OCI-LY7 (cell line): ENCODE data around the gene USO1. TPM values are rescaled to one million over a fixed set of nuclear protein-coding genes. Genes with fewer than 3 reads are reported as not detected.
A peak's percentile ranks its signal among the peaks of the same experiment; 100 is the strongest.
"Not testable (repeated sequence)": the region's sequence is repeated elsewhere in the genome, so short reads cannot be mapped to it uniquely, and the experiment has no call there.

ENCODE experiments used
- BruUV-seq: library from RNA; stranded (reverse); fragments of 400-500 nt; replicated peaks from 2 replicates; lab custom pipeline; 2021; lab: Mats Ljungman, UMichigan
- CTCF ChIA-PET: fragments of 300-600 bp; sonication (Branson Sonifier 250); formaldehyde crosslinking; loops from one replicate; lab custom pipeline; 2022; ENCODE audit warnings: antibody characterized with exemption; ENCODE audit not compliant: unreplicated experiment; lab: Charles Lee
- POLR2A ChIA-PET: fragments of 300-600 bp; sonication (Branson Sonifier 250); formaldehyde crosslinking; loops from one replicate; lab custom pipeline; 2022; ENCODE audit warnings: antibody characterized with exemption; lab: Charles Lee
- DNase-seq: peaks from one replicate; pipeline ENCODE4 v3.0.0-alpha.2; 2015; ENCODE audit warnings: low spot score
- H2AFZ ChIP-seq: fragments of 200-600 bp; sonication (generic), shearing (Covaris generic); 2 replicates; pipeline ENCODE4 v1.6.1; 2014; ENCODE audit warnings: mild to moderate bottlenecking, antibody characterized with exemption, low read length, moderate library complexity
- H3K27ac ChIP-seq: fragments of 200-600 bp; sonication (generic); 2 replicates; pipeline ENCODE4 v1.5.1; 2014; ENCODE audit warnings: mixed run types, low read depth, mild to moderate bottlenecking, moderate library complexity, low read length, inconsistent platforms; ENCODE audit not compliant: poor library complexity, severe bottlenecking
- H3K36me3 ChIP-seq: fragments of 200-600 bp; sonication (generic); 2 replicates; pipeline ENCODE4 v1.6.1; 2014; ENCODE audit warnings: mild to moderate bottlenecking, antibody characterized with exemption, low read length, moderate library complexity, mixed read lengths; ENCODE audit not compliant: insufficient read depth
- H3K4me1 ChIP-seq: fragments of 200-600 bp; sonication (generic); 2 replicates; pipeline ENCODE4 v1.5.1; 2014; ENCODE audit warnings: mild to moderate bottlenecking, low read length; ENCODE audit not compliant: insufficient read depth, poor library complexity, severe bottlenecking
- H3K4me2 ChIP-seq: fragments of 200-600 bp; sonication (generic); 2 replicates; pipeline ENCODE4 v1.6.1; 2014; ENCODE audit warnings: mild to moderate bottlenecking, low read length
- H3K4me3 ChIP-seq: fragments of 200-600 bp; sonication (generic); 2 replicates; pipeline ENCODE4 v1.5.1; 2014; ENCODE audit warnings: mild to moderate bottlenecking, low read depth, low read length; ENCODE audit not compliant: poor library complexity, severe bottlenecking
- H3K79me2 ChIP-seq: fragments of 200-600 bp; sonication (generic); 2 replicates; pipeline ENCODE4 v1.6.1; 2016; ENCODE audit warnings: low read depth, mild to moderate bottlenecking, low read length, moderate library complexity, mixed read lengths; ENCODE audit not compliant: insufficient read depth
- H3K9me2 ChIP-seq: fragments of 200-600 bp; sonication (generic); 2 replicates; pipeline ENCODE4 v1.6.1; 2016; ENCODE audit warnings: mild to moderate bottlenecking, low read length, mixed read lengths; ENCODE audit not compliant: insufficient read depth
- H3K9me3 ChIP-seq: fragments of 200-600 bp; sonication (generic); 2 replicates; pipeline ENCODE4 v1.6.1; 2014; ENCODE audit warnings: mild to moderate bottlenecking, mixed run types, low read length, mixed read lengths
- H4K20me1 ChIP-seq: fragments of 200-600 bp; sonication (generic); 2 replicates; pipeline ENCODE4 v1.6.1; 2014; ENCODE audit warnings: mild to moderate bottlenecking, antibody characterized with exemption, low read length, moderate library complexity, mixed read lengths; ENCODE audit not compliant: insufficient read depth
- EZH2phosphoT487 ChIP-seq: fragments of 200-600 bp; sonication (generic); IDR thresholded peaks from 2 replicates; pipeline ENCODE4 v1.6.1; 2018; ENCODE audit warnings: low read depth, borderline replicate concordance, mild to moderate bottlenecking, mixed run types, antibody characterized with exemption, low read length, moderate library complexity, mixed read lengths
- intact Hi-C: fragments of 100-400 bp; cut with micrococcal nuclease; formaldehyde crosslinking; loops from one replicate; pipeline ENCODE4 v1.10.0; 2022; ENCODE audit not compliant: unreplicated experiment
- total RNA-seq, 2 experiments: library from RNA; depleted of rRNA in 1 of 2; stranded (reverse); fragments of >200 nt in 1 of 2; shearing (Covaris generic) in 1 of 2; gene quantifications; 2 replicates each; pipeline ENCODE4 v1.2.3, GENCODE V29; 2014 to 2022
- TF ChIP-seq, protein P1 (sequence below): fragments of 200-600 bp; sonication (generic); conservative IDR thresholded peaks from 2 replicates; pipeline ENCODE4 v1.5.1; 2014; ENCODE audit warnings: mild to moderate bottlenecking, antibody characterized with exemption, low read length, moderate library complexity, mixed read lengths

The USO1 gene
- total RNA-seq, 2 experiments from 2014 or later = 38.0 to 54.6 TPM

DNA sequence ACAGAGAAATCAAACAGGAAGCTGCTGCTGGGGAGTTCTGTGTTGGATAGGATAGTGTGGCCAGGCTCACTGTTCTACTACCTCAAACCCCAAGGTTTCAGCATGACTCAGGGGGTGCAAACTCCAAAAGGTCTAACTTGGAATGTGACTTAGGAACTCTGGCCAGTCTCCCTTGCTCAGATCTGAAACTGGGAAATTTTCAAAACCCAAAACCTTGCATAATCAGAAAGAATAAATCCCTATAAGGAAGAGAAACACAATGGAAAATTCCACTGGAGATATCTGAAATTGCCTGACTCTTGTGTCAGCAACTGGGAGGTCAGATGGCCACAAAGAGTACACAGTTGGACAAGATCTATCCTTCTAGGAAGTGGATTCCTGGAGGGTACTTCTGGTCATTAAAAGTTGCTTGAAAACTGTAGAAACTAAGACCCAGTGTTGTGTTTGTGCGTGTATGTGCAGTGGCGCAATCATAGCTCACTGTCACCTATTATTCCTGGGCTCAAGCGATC, 119.8 kb downstream of the USO1 start:
- no peak overlapping the region for H2AFZ ChIP-seq
- H3K4me1 ChIP-seq = no peaks in the 10 kb centered on the region
- H3K4me2 ChIP-seq = no peak overlapping the region
- no peaks in the 10 kb centered on the region for H3K36me3 ChIP-seq
- H4K20me1 ChIP-seq = no peaks in the 10 kb centered on the region
- H3K9me2 ChIP-seq = no peaks in the 10 kb centered on the region
- POLR2A ChIA-PET = no interaction called here
- H3K9me3 ChIP-seq = no peaks in the 10 kb centered on the region
- H3K27ac ChIP-seq = no peak overlapping the region
- H3K79me2 ChIP-seq = no peaks in the 10 kb centered on the region
- intact Hi-C loops = loop anchor here (10.0 kb wide), 1 partner anchor 969 kb away; no protein-coding TSS in a partner anchor
- no TSS peak for BruUV-seq
- TF ChIP-seq, protein P1, sequence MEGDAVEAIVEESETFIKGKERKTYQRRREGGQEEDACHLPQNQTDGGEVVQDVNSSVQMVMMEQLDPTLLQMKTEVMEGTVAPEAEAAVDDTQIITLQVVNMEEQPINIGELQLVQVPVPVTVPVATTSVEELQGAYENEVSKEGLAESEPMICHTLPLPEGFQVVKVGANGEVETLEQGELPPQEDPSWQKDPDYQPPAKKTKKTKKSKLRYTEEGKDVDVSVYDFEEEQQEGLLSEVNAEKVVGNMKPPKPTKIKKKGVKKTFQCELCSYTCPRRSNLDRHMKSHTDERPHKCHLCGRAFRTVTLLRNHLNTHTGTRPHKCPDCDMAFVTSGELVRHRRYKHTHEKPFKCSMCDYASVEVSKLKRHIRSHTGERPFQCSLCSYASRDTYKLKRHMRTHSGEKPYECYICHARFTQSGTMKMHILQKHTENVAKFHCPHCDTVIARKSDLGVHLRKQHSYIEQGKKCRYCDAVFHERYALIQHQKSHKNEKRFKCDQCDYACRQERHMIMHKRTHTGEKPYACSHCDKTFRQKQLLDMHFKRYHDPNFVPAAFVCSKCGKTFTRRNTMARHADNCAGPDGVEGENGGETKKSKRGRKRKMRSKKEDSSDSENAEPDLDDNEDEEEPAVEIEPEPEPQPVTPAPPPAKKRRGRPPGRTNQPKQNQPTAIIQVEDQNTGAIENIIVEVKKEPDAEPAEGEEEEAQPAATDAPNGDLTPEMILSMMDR = no peak
- TF ChIP-seq EZH2phosphoT487 = no peak
- no peak overlapping the region for H3K4me3 ChIP-seq
- CTCF ChIA-PET = no interaction called here
- no peak for DNase-seq

DNA sequence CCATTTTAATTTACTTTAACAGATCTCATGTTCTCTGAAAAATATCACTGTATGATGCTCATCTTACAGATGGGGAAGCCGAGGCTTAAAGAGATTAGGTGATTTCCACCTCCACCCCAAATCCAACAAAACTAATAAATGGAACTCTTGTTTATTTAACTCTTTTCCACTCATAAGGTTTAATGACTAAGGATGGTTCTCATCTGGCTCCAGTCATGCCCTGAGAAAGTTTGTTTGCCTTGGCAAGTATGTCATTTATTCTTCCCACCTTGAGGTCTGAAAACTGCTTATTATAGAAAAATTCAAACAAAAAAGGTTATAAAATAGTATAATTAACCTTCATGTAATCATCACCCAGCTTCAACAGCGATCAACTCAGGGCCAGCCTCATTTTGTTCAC, 121.6 kb downstream of the USO1 start:
- no peak overlapping the region for H3K4me3 ChIP-seq
- no peak overlapping the region for H2AFZ ChIP-seq
- DNase-seq = no peak
- no peaks in the 10 kb centered on the region for H3K9me3 ChIP-seq
- CTCF ChIA-PET = no interaction called here
- TF ChIP-seq, protein P1 = no peak
- TF ChIP-seq EZH2phosphoT487 = no peak
- no peaks in the 10 kb centered on the region for H3K9me2 ChIP-seq
- H3K4me2 ChIP-seq = no peak overlapping the region
- BruUV-seq = no TSS peak
- no peaks in the 10 kb centered on the region for H3K36me3 ChIP-seq
- no peak overlapping the region for H3K27ac ChIP-seq
- POLR2A ChIA-PET = interaction anchor here (0.6 to 1.1 kb wide), 2 partner anchors 17 to 76 kb away, joined by 3 to 5 read pairs; no protein-coding TSS in a partner anchor
- H3K79me2 ChIP-seq = no peaks in the 10 kb centered on the region
- H3K4me1 ChIP-seq = no peaks in the 10 kb centered on the region
- intact Hi-C loops = loop anchor here (10.0 kb wide), 1 partner anchor 971 kb away; no protein-coding TSS in a partner anchor
- no peaks in the 10 kb centered on the region for H4K20me1 ChIP-seq

DNA sequence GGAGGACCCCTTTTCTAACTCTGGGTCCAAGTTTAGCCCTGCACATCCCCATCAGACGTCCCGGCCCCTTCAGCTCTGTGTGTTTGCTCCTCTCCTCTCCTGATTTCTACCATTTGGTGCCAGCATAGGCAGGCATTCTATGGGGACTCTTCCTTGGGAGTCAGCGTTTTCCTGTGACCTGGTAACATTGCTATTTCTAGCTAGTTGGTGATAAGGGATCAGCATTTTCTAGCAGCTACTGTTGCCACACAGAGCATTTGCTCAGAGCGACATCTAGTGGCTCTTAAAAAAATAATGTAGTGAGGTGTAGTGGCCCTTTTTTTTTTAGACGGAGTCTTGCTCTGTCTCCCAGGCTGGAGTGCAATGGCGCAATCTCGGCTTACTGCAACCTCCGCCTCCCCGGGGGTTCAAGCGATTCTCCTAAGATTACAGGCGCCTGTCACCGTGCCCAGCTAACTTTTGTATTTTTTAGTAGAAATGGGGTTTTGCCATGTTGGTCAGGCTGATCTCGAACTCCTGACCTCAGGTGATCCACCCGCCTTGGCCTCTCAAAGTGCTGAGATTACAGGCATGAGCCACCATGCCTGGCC, 123.9 kb downstream of the USO1 start:
- H3K27ac ChIP-seq = not testable (repeated sequence)
- intact Hi-C loops = loop anchor here (10.0 kb wide), 1 partner anchor 973 kb away; no protein-coding TSS in a partner anchor
- POLR2A ChIA-PET = interaction anchor here (0.6 to 1.3 kb wide), 5 partner anchors 11 to 472 kb away, joined by 3 to 8 read pairs (median 4); no protein-coding TSS in a partner anchor

More for the DNA sequence above, 123.9 kb downstream of the USO1 start:
- not testable (repeated sequence) for H3K9me2 ChIP-seq, BruUV-seq, H3K36me3 ChIP-seq, H4K20me1 ChIP-seq, H3K79me2 ChIP-seq, H3K4me1 ChIP-seq, H3K9me3 ChIP-seq, H3K4me2 ChIP-seq, H3K4me3 ChIP-seq
- TF ChIP-seq, protein P1 = peak; percentile 80
- CTCF ChIA-PET = interaction anchor here (0.5 to 0.8 kb wide), 3 partner anchors 10 to 351 kb away, joined by 3 to 8 read pairs (median 4); no protein-coding TSS in a partner anchor
- peak overlapping the region; percentile 27; the same call in 1 of the 2 replicates for H2AFZ ChIP-seq
- peak; percentile 78 for DNase-seq
